Chondrocyte (in vitro differentiated cells): ENCODE data around the gene SLIT1. TPM values are rescaled to one million over a fixed set of nuclear protein-coding genes. Genes with fewer than 3 reads are reported as not detected.

Source experiments
- DNase-seq: peaks from one replicate; pipeline ENCODE4 v3.0.0; 2021; ENCODE audit warnings: mixed read lengths, low spot score
- H3K27ac Mint-ChIP-seq: one replicate; pipeline ENCODE4 v1.8.0; 2021; ENCODE audit warnings: mild to moderate bottlenecking, moderate library complexity, mixed read lengths; ENCODE audit not compliant: unreplicated experiment
- H3K27me3 Mint-ChIP-seq: 2 replicates; pipeline ENCODE4 v1.8.0; 2021; ENCODE audit warnings: low read depth, mixed read lengths
- H3K36me3 Mint-ChIP-seq: 2 replicates; pipeline ENCODE4 v1.8.0; 2021; ENCODE audit warnings: low read depth, mixed read lengths
- H3K4me1 Mint-ChIP-seq: 2 replicates; pipeline ENCODE4 v1.8.0; 2021; ENCODE audit warnings: low read depth, mild to moderate bottlenecking, mixed read lengths
- H3K4me3 Mint-ChIP-seq: one replicate; pipeline ENCODE4 v1.8.0; 2021; ENCODE audit warnings: mild to moderate bottlenecking, moderate library complexity, mixed read lengths; ENCODE audit not compliant: unreplicated experiment
- H3K9me3 Mint-ChIP-seq: 2 replicates; pipeline ENCODE4 v1.8.0; 2021; ENCODE audit warnings: low read depth, mixed read lengths
- total RNA-seq: library from RNA; stranded (reverse); gene quantifications from 3 replicates; pipeline ENCODE4 v1.2.1, GENCODE V29; 2021
- TF ChIP-seq, protein P1 (sequence below): fragments of 200-600 bp; sonication (generic); IDR thresholded peaks from 2 replicates; pipeline ENCODE4 v1.5.0; 2021; ENCODE audit warnings: antibody characterized with exemption, mild to moderate bottlenecking, moderate library complexity

The SLIT1 gene
- total RNA-seq, 1 donor from 2014 or later = not detected

DNA sequence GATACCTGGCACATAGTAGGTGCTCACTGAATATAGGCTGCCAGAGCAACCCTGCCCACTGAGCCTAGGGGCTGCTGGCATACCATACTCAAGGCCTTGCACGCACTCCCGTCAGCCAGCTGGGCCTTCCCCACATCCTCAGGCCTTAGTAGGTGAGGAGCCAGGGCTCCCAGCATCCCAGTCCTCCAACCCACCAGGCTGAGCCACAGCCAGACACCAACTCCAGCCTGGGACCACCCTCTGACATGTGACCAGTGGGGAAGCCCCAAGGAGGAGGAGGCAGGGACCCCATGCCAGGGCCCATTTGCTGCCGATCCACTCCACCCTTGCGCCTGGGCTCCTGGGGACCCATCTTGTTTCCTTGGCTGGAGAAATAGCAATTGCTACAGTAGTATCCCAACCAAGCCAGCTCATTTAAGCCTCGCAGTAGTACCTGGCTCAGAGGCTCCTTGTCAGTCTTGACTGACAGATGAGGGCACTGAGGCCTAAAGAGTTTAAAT, 11.4 kb downstream of the SLIT1 start:
- Mint-ChIP-seq H3K36me3 (no peaks in the 10 kb centered on the region), H3K27me3 (peaks cover 22% of the 10 kb centered on the region), H3K4me3 (no peak overlapping the region), H3K27ac (no peak overlapping the region), H3K4me1 (peaks cover 3% of the 10 kb centered on the region), H3K9me3 (no peaks in the 10 kb centered on the region)
- TF ChIP-seq, protein P1, sequence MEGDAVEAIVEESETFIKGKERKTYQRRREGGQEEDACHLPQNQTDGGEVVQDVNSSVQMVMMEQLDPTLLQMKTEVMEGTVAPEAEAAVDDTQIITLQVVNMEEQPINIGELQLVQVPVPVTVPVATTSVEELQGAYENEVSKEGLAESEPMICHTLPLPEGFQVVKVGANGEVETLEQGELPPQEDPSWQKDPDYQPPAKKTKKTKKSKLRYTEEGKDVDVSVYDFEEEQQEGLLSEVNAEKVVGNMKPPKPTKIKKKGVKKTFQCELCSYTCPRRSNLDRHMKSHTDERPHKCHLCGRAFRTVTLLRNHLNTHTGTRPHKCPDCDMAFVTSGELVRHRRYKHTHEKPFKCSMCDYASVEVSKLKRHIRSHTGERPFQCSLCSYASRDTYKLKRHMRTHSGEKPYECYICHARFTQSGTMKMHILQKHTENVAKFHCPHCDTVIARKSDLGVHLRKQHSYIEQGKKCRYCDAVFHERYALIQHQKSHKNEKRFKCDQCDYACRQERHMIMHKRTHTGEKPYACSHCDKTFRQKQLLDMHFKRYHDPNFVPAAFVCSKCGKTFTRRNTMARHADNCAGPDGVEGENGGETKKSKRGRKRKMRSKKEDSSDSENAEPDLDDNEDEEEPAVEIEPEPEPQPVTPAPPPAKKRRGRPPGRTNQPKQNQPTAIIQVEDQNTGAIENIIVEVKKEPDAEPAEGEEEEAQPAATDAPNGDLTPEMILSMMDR = no peak
- DNase-seq = no peak

DNA sequence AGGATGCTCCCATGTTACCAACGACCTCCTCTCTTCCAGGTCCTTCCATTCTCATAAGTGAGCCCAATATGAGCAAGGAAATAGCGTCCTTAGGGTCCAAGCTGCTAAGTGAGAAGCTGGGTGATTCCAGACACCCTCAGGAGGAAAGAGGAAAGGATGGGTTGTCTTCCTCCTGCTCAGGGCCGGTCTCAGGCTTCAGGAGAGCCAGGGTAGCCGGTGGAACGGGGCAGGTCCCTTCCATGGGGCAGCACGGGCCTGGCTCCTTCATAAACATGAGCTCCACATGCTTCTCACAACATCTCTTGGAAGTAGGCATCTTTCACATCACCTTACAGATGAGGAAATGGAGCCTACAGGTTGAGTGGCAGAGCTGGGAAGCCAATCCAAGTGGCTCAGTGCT, 12.7 kb downstream of the SLIT1 start:
- Mint-ChIP-seq H3K27me3 (peaks cover 22% of the 10 kb centered on the region), H3K9me3 (no peaks in the 10 kb centered on the region), H3K4me1 (peaks cover 3% of the 10 kb centered on the region), H3K36me3 (no peaks in the 10 kb centered on the region), H3K27ac (no peak overlapping the region), H3K4me3 (no peak overlapping the region)
- TF ChIP-seq, protein P1 = no peak
- no peak for DNase-seq

DNA sequence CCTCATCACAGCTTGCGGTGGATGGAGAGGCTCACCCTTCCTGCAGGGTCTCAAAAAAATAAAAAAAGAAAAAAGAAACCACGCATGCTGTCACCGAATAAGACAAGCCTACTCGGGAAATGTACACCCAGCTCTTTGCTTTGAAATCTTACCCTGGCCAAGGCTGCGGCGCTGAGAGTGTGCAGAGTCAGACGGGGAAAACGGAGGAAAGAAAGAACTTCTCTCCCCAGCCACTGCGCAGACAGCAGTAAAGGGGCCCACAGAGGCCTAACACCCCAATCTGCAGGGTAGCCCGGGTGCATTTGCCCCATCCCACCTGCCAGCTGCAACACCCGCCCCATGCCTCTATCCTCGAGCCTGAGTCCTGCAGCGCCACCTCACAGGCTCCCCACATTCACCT, 14.8 kb downstream of the SLIT1 start:
- no peak overlapping the region for H3K27ac Mint-ChIP-seq
- H3K4me3 Mint-ChIP-seq = no peak overlapping the region
- H3K9me3 Mint-ChIP-seq = no peaks in the 10 kb centered on the region
- H3K36me3 Mint-ChIP-seq = no peaks in the 10 kb centered on the region
- peaks cover 25% of the 10 kb centered on the region for H3K27me3 Mint-ChIP-seq
- H3K4me1 Mint-ChIP-seq = peaks cover 3% of the 10 kb centered on the region
- TF ChIP-seq, protein P1 = no peak
- DNase-seq = no peak

DNA sequence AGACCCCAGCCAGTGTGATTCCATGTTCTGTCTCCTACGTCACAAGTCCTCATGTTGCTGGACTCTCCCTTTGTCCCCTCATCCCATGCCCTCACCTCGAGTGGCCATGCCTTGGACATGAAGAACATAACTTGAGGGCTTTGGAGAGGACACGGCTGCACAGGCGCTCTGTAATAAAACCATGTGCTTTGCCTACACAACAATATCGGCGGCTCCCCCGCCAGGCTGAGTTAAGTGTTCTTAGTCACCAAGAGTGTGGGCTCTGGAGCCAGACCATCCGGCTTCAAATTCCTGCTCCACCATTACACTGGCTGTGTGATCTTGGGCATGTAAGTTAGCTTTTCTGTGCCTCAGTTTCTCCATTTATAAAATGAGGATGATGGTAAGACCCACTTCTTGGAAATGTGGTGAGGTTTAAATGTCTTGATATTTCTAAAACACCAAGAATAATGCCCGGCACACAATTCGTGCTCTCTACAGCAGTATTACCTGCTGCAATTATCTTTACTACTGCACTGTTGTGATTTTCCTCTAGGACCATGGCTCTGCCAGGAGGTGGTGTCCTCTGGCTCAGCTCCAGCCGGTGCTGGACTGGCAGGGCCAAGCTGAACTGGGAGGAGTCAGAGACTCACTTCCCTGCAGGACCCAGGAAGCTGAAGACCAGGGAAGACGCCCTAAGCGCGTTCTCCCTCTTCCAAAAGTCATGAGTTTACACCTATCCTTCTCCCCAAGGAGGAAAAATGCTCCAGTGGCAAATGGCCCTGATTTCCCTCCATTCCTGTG, 15.7 kb downstream of the SLIT1 start:
- Mint-ChIP-seq H3K27ac (no peak overlapping the region), H3K27me3 (peaks cover 27% of the 10 kb centered on the region), H3K36me3 (peaks cover 2% of the 10 kb centered on the region), H3K9me3 (no peaks in the 10 kb centered on the region), H3K4me3 (no peak overlapping the region), H3K4me1 (peaks cover 3% of the 10 kb centered on the region)
- TF ChIP-seq, protein P1 = no peak
- no peak for DNase-seq

DNA sequence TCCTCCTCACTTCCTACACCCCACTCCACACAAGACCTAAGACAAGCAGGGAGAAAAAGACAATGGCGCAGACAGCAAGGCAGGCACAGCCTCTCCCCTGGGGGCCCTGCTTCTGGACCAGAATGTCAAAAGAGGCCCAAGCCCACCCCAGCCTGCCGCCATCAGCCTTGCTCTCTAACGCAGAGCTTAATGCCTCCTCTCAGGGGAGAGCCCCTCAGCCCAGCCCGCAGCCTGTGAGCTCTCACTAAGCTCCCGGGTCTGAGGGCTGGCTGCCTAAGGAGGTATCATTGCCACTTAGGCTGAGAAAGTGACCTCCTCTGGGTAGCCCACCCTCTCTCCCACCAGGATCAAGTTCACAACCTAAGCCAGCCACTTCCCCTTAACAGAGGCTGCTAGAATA, 16.7 kb downstream of the SLIT1 start:
- Mint-ChIP-seq H3K27me3 (peaks cover 27% of the 10 kb centered on the region), H3K4me3 (no peak overlapping the region), H3K4me1 (peaks cover 3% of the 10 kb centered on the region), H3K9me3 (no peaks in the 10 kb centered on the region), H3K36me3 (peaks cover 2% of the 10 kb centered on the region), H3K27ac (no peak overlapping the region)
- TF ChIP-seq, protein P1 = no peak
- no peak for DNase-seq
